CD4-positive, alpha-beta T cell treated with Interleukin-15 for 1 hour (primary cell): Measurements from ENCODE around the gene CARD11.
A peak's percentile ranks its signal among the peaks of the same experiment; 100 is the strongest.

ENCODE experiments used
- DNase-seq: peaks from one replicate; pipeline ENCODE4 v3.0.0-alpha.2; 2020

Gene CARD11

DNA sequence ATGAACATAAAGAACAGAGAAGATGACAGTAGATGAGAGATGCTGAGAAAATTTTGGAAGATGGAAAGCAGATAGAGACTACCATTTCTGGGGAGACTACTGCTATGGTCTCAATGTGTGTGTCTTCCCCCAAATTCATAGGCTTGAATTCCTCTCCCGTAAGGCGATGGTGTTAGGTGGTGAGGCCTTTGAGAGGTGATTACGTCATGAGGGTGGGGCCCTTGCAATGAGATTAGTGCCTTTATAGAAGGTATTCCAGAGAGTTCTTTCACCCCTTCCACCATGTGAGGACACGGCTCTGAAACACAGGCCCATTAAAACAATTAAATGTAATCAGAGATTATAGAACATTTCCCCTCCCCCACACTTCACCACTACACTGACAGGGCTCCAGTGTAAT, 23.9 kb downstream of the CARD11 start:
- no peak for DNase-seq

DNA sequence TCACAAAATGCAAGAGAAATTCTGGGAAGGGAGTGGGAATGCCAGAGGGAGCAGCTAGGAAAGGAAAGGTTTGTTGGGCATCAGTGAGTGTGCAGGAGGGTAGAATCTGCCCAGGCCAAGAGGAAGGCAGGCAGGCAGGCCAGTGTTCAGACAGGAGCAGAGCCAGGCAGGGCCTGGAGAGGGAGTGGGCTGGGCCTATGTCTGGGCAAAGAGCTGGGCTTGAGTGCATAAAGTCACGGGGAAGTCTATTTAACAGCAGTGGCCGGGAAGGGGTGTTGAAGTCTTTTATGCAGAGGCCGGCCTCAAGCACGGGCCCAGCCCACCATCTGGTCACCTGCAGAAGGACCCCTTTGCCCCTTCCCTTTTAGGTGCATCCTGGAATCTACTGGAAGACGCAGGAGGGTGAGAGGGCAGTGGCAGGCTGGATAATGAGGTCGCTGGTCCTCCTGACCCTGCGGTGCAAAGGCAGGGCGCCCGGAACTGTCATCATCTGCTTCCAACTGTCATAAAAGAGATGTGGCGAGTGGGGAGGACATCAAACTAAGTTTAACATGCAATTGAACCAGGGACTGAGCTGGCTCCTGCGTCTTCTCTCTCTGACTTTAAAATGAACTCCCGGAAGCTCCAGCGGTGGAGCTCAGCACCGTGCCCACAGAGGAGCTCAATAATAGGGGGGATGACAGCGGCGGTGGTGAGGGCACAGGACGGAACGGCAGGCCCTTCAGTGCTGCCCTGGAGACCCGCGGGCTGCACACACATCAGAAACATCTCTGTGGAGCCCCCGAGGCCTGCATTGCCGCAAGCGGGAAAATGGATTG, 29.5 kb downstream of the CARD11 start:
- no peak for DNase-seq

DNA sequence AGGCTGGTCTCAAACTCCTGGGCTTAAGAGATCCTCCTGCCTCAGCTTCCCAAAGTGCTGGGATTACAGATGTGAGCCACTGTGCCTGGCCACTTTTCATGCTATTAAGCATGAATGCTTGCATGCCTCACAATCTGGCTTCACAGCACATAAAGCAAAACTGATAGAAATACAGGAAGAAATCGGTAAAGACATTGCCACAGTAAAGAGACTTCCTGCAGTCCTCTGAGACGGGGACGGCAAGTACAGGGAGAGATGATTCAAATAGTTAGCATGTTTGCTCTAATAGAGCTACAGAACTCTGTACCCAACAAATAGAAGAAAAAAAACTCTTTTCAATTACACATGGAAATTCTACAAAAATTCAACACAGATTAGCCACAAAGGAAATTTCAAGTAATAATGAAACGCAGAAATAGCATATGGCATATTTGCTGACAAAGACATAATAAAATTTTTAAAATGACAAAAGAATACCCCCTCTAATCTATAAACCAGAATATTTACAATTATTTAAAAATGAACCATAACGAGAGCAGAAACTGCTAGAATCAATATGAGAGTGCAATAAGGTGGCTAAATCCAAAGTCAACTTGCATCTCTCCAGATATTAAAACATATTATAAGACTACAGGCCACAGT, 32.3 kb downstream of the CARD11 start:
- DNase-seq: no peak

DNA sequence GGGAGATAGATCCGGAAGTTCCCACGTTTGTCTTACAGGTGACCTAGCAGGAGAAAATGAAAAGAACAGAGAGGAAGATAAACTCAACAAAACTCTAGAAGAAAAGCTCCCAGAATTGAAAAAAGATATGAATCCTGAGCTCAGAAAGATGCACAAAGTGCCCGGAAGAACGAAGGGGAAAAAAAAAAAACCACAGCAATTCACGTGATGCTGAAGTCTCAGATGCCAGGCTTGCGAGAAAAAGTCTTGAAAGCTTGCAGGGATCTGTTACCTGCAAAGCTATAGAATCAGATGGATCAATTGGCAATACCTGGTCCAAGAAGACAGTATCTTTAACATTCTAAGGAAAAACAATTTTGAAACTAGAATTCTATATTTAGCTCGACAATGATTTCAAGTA, 33.5 kb downstream of the CARD11 start:
- no peak for DNase-seq

DNA sequence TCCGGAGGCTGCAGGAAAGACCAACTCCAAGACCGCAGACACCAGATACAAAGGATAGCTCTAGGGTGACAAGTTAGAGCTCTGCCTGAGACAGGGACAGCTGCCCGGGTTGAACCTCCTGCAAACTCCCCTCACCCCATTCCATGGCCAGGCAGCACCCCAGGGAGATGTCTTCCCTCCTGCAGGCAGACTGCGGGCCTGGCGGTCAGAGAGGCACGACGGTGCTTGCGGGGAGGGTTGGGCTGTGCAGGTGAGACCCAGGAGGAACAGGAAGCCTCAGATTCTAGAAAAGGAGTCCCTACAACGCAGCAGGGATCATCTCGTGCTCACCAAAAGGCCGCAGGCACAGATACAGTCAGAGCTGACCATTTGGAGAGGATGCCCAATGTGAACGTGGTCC, 34.6 kb downstream of the CARD11 start:
- DNase-seq: no peak

DNA sequence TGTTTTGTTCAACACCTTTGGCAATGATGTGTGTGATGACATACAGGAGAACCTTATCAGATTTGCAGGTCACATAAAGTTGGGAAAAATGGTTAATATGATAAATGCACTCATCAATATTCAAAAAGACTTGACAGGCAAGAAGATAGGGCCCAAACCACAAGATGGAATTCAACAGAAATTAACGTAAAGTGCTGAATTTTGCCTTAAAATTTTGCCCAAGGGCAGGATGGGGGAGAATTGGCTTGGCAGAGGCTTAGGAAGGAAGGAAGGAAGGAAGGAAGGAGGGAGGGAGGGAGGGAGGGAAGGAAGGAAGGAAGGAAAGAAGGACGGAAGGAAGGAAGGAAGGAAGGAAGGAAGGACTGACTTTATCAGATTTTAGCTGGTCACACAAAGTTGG, 35.3 kb downstream of the CARD11 start:
- DNase-seq: no peak

DNA sequence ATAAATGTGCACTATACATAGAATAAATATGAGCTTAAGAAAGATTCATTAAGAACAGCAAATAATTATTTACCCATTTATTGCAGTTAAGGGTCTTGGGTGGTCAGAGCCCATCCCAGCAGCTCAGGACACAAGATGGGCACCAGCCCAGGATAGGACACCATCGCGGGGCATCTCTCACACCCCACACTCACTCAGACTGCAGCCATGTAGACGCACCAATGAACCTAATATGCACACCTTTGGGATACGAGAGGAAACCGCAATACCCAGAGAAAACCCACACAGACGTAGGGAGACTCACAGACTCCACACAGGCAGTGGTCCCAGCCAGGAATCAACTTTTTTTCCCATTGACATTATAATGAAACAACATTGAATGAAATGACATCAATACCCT, 36.0 kb downstream of the CARD11 start:
- no peak for DNase-seq

DNA sequence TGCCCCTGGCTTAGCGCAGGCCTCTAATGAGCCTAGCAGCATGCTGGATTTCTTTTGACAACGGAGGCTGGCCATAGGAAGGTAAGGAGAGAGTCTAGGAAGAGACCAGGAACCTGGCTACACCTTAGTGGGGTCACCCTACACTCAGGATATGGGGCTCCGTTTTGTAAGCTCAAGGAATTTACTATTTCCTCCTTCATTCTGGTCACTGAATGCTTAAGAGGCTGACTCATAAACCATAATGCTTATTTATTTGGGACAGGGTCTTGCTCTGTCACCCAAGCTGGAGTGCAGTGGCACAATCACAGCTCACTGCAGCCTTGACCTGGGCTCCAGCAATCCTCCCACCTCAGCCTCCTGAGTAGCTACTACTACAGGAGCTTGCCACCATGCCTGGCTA, 38.4 kb downstream of the CARD11 start:
- DNase-seq: no peak

DNA sequence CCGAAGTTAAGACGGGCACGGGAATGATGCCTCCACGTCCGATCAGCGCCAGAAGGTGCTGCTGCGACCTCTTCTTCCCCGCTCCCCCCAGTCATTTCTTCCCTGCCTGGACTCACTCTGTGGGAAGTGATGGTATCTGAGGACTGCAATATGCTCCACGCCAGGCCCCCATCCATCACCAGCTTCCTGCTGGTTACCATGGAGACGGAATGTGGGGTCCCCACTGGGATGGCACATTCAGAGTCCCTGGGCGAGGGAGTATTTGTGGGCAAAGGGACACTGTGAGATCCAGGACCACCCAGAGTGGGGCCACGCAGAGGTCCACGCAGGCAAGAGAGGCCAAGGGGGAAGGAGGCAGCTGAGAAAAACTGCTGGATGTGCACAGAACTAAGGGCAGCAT, 39.7 kb downstream of the CARD11 start:
- no peak for DNase-seq

DNA sequence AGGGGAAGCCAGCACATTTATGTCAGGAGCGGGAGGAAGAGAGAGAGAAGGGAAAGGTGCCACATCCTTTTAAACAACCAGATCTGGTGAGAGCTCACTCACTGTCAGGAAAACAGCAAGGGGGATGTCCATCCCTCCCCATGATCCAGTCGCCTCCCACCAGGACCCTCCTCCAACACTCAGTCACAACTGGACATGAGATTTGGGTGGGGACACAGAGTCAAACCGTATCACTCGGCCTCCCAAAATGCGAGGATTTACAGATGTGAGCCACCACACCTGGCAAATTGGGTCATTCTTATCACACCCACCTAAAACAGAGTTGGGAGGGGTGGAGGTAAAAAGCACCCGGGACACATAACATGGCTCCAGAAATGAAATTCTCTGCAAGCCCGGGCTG, 41.0 kb downstream of the CARD11 start:
- DNase-seq: no peak

DNA sequence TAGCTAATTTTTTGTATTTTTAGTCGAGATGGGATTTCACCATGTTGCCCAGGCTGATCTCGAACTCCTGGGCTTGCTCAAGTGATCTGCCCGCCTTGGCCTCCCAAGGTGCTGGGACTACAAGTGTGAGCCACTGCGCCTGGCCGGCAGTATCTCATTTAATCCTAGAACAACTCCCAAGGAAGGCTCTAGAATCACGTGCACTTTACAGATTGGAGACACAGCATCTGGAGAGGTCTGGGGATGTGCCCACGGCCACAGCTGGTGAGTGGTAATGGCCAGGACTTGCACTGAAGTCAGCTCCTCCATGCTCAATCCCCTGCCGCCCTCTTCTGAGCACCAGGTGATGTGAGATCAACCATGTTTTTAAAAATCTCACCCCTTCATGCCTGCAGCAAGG, 43.1 kb downstream of the CARD11 start:
- DNase-seq: no peak

DNA sequence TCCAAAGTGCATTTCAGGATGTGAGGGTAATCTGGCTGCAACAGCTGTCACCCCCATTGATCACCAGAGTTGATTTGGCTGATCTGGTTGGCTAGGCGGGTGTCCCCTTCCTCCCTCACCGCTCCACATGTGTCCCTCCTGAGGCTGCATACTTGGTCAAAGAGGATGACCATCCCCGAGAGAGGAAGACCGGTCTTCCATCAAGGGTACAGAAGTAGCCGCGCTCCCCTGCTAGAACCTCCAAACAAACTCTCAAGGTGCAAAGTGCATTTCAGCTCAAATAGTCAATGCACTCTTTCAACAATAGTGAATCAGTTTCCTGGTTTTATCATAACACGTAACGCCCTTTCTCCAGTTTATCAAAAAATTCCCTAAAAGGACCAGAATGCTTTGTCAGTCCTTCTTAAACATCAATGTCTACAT, 44.6 kb downstream of the CARD11 start:
- no peak for DNase-seq

DNA sequence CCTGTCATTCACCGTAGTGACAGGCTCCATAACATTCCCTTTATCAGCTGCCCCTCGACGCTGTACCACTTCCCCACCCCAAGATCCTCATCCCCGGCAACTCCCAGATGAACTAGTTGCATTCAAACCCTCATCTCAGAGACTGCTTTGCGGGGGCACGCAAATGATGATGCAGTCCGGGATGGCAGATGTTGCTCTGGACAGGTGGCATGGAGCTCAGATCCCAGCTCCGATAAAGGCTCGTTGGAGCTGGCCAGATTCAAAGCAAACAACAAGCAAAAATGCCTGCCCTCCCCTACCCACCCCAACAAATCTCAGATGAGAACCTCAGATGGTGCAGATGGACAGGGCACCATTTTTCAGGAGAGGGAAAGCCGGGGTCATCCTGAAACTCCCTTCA, 46.7 kb downstream of the CARD11 start:
- no peak for DNase-seq

DNA sequence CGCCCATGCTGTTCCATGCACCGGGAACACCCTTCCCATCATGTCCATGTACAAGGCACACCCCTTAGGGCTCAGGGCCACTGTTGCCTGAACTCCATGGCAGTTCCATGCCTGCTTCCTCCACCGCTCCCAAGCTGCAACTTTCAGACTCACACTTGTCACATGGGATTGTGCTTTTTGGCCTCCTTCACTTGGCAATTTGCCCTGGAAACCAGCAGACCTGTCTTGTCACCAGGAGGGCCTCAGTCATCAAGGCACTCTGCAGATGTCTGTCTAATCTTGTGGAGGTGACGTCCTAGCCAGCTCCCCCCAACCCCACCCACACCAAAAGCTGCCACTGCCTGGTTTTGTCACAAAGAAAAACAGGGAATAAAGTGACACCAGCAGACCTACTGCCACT, 47.5 kb downstream of the CARD11 start:
- no peak for DNase-seq

DNA sequence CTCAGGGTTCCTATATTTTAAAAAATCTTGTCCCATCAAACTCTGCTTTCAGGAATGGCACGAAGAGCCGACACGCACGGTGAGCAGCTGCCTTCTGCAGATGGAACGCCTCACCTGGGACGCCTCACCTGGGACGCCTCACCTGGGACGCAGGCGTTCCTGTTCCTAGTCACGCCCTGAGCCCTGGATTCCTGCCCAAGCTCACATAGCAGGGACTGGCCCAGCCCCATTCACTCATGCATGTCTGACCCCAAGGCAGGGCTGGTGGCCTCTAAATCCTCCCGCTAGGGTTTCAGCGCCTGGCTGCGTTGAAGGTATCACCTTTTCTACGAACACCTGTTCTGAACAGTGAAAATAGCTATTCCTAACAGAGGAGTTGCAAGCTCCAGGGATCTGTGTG, 49.8 kb downstream of the CARD11 start:
- DNase-seq: no peak

DNA sequence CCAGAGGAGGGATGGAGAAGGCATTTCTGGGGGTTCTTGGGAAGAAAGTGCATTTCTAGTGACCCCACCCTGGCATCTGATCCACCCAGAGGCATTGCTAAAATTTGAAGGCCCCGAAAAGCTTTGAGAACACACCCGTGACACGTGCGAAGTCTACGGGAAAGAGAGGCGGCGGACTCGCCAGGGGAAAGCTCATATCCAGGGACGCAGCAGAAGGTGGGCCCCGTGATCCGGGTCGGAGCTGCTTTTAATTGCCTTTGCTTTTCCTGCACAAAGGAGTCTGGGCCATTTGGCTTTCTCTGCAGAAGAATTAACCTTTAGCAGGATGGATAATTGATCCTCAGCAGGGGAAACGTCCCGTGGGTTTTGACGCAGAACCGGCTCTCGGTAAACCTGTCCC, 50.3 kb downstream of the CARD11 start:
- DNase-seq: no peak

DNA sequence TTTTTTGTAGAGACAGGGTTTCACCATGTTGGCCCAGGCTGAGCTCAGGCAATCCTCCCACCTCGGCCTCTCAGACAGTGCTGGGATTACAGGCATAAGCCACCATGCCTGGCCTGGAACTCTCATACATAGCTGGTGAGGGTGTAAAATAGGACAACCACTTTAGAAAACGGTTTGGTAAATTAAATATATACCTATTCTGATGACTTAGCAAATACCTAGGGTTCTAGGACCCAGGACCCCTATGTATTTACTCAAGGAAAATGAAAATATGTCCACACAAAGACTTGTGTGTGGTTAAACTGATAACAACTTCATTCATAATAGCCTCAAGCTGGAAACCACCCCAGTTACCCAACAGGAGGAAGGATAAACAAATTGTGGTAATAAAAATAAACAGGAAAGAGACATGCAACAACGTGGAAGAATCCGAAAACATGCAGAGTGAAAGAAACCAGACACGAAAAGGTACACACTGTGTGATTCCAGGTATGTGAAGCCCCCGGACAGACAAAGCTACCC, 52.7 kb downstream of the CARD11 start:
- DNase-seq: no peak

DNA sequence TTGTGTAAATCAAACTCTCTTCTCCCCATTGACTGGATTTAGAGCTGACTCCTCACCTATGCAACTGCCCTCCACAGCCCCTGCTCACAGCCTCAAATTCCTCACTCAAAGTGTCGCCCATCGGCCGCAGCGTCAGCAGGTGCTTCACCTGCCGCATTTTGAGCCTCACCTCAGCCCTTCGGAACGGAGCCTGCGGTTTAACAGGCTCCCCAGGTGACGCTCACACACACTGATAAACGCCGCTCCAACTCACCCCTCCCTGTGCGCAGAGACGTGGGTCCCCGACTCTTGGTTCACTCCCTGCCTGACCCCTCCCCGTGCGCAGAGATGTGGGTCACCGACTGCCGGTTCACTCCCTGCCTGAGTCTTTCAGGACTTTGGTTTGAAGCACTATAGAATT, 57.1 kb downstream of the CARD11 start:
- no peak for DNase-seq

DNA sequence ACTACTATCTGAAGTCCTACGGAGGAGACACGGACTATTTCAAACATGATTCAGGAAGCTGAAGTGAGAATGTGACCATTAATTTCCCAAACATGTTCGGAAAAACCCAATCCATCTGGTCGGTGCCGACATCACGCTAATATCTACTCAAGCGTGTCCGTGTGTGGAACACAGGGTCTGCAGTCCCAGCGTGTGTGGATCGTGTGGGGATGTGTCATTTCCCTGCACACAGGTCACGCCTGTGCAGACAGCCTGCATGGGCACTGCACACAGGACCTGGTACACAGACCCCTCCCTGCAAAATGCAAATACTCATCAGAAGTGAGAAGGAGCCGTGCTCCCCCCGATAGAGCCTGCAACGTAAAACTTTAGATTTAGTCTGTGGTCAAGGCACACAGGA, 57.8 kb downstream of the CARD11 start:
- no peak for DNase-seq

DNA sequence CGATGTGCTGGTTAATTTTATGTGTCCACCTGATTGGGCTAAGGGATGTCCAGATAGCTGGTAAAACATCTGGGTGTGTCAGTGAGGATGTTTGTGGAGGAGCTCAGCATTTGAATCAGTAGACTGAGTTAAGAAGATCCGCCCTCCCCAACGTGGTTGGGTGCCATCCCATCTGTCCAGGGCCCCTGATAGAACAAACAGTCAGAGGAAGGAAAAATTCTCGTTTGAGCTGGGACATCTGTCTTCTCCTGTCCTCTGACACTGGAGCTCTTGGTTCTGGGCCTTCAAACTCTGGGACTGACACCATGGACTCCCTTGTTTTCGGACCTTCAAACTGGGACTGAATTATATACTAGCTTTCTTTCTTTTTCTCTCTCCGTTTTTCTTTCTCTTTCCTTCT, 59.6 kb downstream of the CARD11 start:
- no peak for DNase-seq

DNA sequence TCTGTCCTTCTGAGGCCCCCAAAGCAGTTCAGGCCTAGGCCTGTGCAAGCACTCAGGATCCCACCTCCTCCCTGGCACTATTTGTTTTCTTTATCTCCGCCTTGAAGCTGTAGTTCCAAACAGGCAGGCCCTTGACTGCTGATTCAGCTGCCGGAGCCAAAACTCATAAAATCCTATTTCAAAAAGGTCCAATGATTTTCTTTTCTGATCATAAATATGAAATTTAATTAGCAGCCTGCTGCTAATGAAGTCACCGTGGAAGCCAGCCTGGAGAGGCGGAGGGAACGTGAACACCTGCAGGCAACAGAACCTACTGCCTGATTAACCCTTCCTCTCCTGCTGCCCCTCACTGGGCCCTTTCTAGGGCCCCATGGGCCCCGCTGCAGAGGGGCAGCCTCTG, 60.1 kb downstream of the CARD11 start:
- DNase-seq: no peak

DNA sequence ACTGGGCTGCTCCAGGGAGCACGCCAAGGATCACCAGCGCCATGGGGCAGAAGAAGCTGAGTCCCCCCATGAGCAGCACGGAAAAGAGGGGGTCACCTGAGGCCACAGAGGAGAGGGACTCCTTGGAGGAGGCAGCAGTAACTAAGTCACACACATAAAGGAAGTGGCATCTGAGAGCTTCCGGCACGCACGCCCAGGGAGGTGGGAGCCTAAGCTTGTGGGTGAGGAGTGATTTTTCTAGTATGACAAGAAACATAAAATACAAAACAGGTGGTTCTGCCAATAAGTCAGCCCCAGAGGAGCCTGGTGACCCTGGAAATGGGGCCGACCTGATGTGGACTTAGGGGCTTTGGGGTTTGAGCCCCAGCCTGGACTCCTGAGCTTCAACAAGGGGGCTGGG, 60.8 kb downstream of the CARD11 start:
- peak; percentile 62 for DNase-seq

DNA sequence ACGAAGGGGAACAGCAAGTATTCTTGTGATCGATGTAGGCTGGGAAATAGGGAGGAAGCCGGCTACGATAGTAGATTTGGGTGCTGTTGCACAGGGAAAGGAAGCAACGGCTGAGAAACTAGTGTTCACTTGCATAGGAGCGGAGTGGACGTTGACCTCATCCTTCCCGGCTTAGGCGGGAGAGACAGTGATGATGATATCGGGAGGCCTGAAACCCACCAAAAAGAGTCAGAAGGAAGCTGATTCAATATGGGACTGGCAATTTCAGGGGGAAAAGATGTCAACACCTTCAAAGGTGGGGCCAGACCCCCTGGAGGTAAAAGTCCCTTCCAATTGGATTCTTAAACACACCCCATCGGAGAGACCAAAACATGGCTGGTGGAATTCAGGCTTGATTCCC, 61.3 kb downstream of the CARD11 start:
- no peak for DNase-seq

DNA sequence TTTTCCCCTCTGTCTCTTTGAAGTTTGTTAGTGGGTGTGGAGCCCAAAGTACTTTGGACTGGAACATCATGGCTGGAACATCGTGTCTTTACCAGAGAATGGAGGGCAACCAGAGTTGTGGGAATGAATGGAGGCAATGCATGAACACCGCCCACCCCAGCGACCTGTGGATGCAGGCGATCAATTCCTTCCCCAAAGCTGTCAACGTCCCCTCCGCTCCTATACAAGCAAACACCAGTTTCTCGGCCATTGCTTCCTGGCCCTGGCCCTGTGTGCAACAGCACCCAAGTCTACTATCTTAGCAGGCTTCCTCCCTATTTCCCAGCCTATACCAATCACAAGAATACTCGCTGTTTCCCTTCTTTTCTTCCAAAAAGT, 62.6 kb downstream of the CARD11 start:
- no peak for DNase-seq
